Omental fat pad (tissue), 4 donors: ENCODE results near the gene TPRA1. TPM values are rescaled to one million over a fixed set of nuclear protein-coding genes. Genes with fewer than 3 reads are reported as not detected.

Experiments used
- ATAC-seq: fragments of 150-250 bp; one replicate; pipeline ENCODE4 v1.9.1; 2016; ENCODE audit warnings: mild to moderate bottlenecking, moderate library complexity; ENCODE audit not compliant: low FRiP score
- DNase-seq: peaks from one replicate; pipeline ENCODE4 v3.0.0-alpha.2; 2019; ENCODE audit warnings: low spot score
- total RNA-seq, 4 donors: library from RNA; depleted of rRNA; stranded (reverse); fragments of >200 nt; gene quantifications; one replicate each; pipeline ENCODE4 v1.1.0, GENCODE V29; 2016
- TF ChIP-seq, protein P1 (sequence below), 3 donors: fragments of 450-650 bp; IDR thresholded peaks; one replicate each; pipeline ENCODE4 v1.5.1; 2016 to 2017; ENCODE audit warnings: antibody characterized with exemption in 3 of 3, mild to moderate bottlenecking in 3 of 3, moderate library complexity in 2 of 3

The TPRA1 gene
- total RNA-seq, 4 donors from 2014 or later: 31.4 to 39.0 (median 33.5) TPM

DNA sequence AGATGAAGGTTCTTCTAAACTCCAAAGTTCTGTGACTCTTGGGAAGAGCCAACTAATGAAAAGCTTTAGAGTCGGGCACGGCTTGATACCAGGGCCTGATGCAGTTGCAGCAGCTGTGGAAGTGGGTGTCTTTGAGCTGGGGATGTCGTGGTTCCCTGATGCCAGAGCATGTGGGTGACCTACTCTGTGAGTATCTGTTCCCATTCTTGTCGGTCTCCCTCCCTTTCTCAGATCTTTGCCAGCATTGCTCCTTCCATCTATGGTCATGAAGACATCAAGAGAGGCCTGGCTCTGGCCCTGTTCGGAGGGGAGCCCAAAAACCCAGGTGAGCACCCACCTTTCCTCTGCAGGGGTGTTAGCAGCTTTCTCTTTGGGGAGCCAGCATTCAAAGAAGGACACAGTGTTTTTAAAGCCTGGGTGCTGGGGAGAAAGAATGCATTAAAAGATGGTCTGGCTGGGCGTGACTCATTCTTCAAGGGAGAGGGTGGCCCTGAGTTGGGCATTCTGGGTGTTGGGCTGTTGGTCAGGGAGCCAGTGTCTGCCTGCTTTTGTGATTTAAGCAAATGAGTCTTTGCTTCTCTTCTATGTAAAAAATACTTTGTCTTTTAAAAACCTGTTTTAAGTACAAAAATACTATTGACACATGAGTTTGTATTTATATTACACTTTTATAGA lies 25.2 kb upstream of the TPRA1 start:
- TF ChIP-seq, protein P1, sequence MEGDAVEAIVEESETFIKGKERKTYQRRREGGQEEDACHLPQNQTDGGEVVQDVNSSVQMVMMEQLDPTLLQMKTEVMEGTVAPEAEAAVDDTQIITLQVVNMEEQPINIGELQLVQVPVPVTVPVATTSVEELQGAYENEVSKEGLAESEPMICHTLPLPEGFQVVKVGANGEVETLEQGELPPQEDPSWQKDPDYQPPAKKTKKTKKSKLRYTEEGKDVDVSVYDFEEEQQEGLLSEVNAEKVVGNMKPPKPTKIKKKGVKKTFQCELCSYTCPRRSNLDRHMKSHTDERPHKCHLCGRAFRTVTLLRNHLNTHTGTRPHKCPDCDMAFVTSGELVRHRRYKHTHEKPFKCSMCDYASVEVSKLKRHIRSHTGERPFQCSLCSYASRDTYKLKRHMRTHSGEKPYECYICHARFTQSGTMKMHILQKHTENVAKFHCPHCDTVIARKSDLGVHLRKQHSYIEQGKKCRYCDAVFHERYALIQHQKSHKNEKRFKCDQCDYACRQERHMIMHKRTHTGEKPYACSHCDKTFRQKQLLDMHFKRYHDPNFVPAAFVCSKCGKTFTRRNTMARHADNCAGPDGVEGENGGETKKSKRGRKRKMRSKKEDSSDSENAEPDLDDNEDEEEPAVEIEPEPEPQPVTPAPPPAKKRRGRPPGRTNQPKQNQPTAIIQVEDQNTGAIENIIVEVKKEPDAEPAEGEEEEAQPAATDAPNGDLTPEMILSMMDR (IDR thresholded peaks at IDR 0.05): no peak
- no peak for ATAC-seq
- DNase-seq: no peak

DNA sequence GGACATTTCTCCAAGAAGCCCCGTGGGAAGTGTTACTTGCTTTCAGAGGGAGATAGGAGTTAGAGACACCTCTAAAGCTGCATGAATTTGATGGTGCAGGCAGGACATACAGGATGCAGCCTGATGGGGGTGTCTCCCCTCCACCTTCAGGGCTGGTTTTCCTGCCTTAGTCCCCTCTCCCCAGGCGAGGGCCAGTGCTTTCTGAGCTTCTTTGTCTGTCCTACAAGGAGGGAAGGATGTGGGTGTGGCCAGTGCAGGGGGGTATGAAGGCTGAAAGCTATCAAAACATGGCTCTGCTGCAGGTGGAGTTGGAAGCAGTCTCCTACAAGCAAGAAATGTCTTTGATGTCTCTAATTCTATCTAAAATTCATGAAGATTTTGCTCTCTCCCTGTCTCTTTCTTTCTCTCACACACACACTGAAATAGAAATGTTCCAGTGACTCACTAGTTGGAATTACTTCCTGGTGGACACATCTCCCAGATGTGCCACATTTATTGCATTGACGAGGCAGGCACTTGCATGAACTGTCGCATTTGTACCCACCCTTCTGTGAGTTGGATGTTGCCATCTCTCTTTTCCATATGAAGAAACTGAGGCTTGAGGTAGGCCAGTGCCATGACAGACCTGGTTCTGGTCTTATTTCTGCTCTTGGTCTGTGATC lies 24.5 kb upstream of the TPRA1 start:
- TF ChIP-seq, protein P1 (IDR thresholded peaks at IDR 0.05): no peak
- DNase-seq: no peak
- ATAC-seq: no peak

DNA sequence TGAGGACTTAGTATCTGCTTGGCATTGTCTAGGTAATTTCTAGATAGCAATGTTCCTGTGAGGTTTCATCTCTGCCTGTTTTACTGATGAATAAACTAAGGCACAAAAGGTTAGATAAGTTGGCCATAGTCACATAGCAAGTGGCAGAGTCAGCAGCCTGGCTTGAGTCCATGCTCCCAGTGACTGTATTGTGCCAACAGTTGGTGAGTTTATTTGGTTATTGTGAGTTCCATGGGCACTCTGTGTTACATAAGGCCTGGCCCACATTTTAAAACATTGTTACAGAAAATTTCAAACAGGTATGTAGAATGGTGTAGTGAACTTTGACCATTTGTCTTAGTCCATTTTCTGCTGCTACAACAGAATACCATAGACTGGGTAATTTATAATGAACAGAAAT lies 22.9 kb upstream of the TPRA1 start:
- DNase-seq (no peak), ATAC-seq (no peak)
- TF ChIP-seq, protein P1 (IDR thresholded peaks at IDR 0.05): no peak

DNA sequence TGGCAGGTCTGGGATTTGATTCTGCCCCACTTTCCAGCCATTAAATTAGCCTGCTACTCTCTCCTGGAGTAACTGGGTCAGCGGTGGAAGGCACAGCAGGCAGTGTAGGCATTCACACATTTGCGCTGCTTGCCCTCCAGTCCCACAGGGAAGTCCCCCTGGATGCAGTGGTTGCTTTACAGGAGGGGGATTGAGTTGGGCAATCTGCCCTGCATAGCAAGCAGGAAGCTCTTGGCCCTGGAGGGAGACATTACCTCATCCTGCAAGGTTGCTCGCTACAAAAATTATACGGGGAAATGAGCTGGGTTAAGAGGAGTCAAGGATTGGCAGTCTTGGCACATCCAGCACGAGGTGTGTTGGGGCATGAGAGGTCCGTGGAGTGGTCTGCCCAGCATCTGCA lies 22.4 kb upstream of the TPRA1 start:
- no peak for ATAC-seq
- TF ChIP-seq, protein P1 (IDR thresholded peaks at IDR 0.05): no peak

DNA sequence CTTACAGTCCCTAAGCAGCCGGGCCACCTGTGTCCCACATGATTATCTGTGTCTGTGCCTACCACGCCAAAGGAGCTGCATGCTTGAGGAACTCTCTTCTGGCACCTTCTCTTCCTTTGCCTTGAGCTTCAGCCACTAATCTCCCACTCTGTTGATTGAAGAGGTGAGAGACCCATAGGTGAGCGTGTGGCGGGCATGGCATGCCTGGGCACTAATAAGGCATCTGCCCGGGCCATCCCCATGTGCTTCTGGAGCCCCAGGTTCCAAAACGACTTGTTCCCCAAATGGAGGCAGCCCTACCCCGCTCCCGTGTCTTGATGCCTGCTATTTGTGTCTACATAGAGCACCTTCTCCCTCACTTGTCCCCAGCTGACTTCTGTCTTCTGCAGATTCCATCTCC lies 20.7 kb upstream of the TPRA1 start:
- DNase-seq: no peak
- no peak for ATAC-seq
- TF ChIP-seq, protein P1 (IDR thresholded peaks at IDR 0.05): no peak

More for the DNA sequence above, 22.4 kb upstream of the TPRA1 start:
- DNase-seq: no peak

DNA sequence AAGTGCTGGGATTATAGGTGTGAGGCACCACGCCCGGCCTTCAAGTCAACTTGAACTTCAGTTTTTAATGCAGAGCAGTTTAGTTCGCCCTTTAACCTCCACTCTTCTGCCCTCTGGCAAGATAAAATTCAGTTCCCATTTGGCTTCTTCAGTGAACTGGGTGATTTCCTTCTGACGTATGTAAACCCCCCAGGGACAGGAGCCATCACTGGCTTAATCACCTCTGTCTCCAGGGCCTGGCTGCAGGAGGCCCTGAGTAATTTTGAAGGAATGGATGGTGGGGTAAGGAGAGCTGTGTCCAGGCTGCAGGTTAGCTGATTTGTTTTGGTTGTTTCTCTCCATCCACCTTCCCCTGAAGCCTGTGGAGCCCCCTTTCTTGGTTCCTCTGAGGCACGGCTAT lies 19.6 kb upstream of the TPRA1 start:
- DNase-seq (no peak), ATAC-seq (no peak)
- TF ChIP-seq, protein P1 (IDR thresholded peaks at IDR 0.05): no peak

DNA sequence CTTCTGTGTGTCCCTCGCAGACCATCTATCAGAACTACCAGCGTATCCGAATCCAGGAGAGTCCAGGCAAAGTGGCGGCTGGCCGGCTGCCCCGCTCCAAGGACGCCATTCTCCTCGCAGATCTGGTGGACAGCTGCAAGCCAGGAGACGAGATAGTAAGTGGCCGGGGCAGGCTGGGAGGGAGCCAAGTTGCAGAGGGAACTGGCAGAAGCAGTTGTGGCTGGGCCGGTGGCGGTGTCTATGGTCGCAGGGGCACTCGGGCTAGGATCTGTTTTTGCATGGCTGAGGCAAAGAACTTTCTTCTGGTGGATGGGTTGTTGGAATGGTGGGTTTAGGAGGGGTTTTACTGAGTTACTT lies 17.8 kb upstream of the TPRA1 start:
- DNase-seq (no peak), ATAC-seq (no peak)
- TF ChIP-seq, protein P1 (IDR thresholded peaks at IDR 0.05): no peak
